IMR-90 (cell line): Measurements from ENCODE around the gene CDKAL1. TPM values are rescaled to one million over a fixed set of nuclear protein-coding genes. Genes with fewer than 3 reads are reported as not detected.

Experiments
- ATAC-seq: fragments of 200-7000 bp; cut with Tn5 transposase; 2 replicates; pipeline ENCODE4 v1.9.1; 2020; ENCODE audit warnings: low read depth, mild to moderate bottlenecking, moderate library complexity
- BruUV-seq: library from RNA; stranded (reverse); fragments of 400-500 nt; replicated peaks from 2 replicates; lab custom pipeline; 2021; lab: Mats Ljungman, UMichigan
- CTCF ChIA-PET: fragments of 300-600 bp; formaldehyde crosslinking; extraction: SDS; loops from one replicate; lab custom pipeline; 2021; ENCODE audit warnings: antibody characterized with exemption; lab: Yijun Ruan, JAX
- POLR2A ChIA-PET: fragments of 300-600 bp; sonication (Branson Sonifier 250); formaldehyde crosslinking; loops from one replicate; lab custom pipeline; 2022; ENCODE audit warnings: antibody characterized with exemption; ENCODE audit not compliant: unreplicated experiment; lab: Charles Lee
- DNase-seq: peaks from one replicate; pipeline ENCODE4 v3.0.0; 2013
- H2AFZ ChIP-seq: replicated peaks from 2 replicates; pipeline ENCODE3; 2013; ENCODE audit warnings: low read length, mild to moderate bottlenecking; ENCODE audit not compliant: poor library complexity
- H2AK5ac ChIP-seq: 2 replicates; pipeline ENCODE4 v1.6.1; 2013; ENCODE audit warnings: low read depth, low read length, inconsistent platforms
- H2AK9ac ChIP-seq: replicated peaks from 2 replicates; pipeline ENCODE3; 2013; ENCODE audit warnings: mild to moderate bottlenecking, low read depth, low read length, moderate library complexity; ENCODE audit not compliant: poor library complexity
- H2BK120ac ChIP-seq: 2 replicates; pipeline ENCODE4 v1.6.1; 2013; ENCODE audit warnings: low read depth, low read length, inconsistent platforms
- H2BK15ac ChIP-seq: 3 replicates; pipeline ENCODE4 v1.6.1; 2013; ENCODE audit warnings: low read depth, low read length, inconsistent platforms
- H2BK20ac ChIP-seq: 2 replicates; pipeline ENCODE4 v1.6.1; 2013; ENCODE audit warnings: low read depth, mild to moderate bottlenecking, inconsistent platforms, low read length, moderate library complexity
- H2BK5ac ChIP-seq: 2 replicates; pipeline ENCODE4 v1.6.1; 2013; ENCODE audit warnings: mild to moderate bottlenecking, low read depth, low read length, inconsistent platforms; ENCODE audit not compliant: poor library complexity, severe bottlenecking
- H3K14ac ChIP-seq: replicated peaks from 2 replicates; pipeline ENCODE4 v1.6.1; 2013; ENCODE audit warnings: low read depth, low read length, inconsistent platforms
- H3K18ac ChIP-seq: 2 replicates; pipeline ENCODE4 v1.6.1; 2013; ENCODE audit warnings: low read depth, low read length, control low read depth
- H3K23ac ChIP-seq: 2 replicates; pipeline ENCODE4 v1.6.1; 2013; ENCODE audit warnings: low read depth, low read length, inconsistent platforms
- H3K27ac ChIP-seq: 2 replicates; pipeline ENCODE4 v1.5.1; 2013; ENCODE audit warnings: mild to moderate bottlenecking, control low read depth, low read length; ENCODE audit not compliant: insufficient read depth
- H3K27me3 ChIP-seq: 2 replicates; pipeline ENCODE4 v1.6.1; 2013; ENCODE audit warnings: low read length; ENCODE audit not compliant: control insufficient read depth, insufficient read depth
- H3K36me3 ChIP-seq: 2 replicates; pipeline ENCODE4 v1.6.1; 2013; ENCODE audit warnings: low read length, mixed read lengths; ENCODE audit not compliant: control insufficient read depth, insufficient read depth
- H3K4ac ChIP-seq: 2 replicates; pipeline ENCODE4 v1.6.1; 2013; ENCODE audit warnings: low read depth, low read length, inconsistent platforms
- H3K4me1 ChIP-seq: 2 replicates; pipeline ENCODE4 v1.6.1; 2013; ENCODE audit warnings: low read length, mixed read lengths; ENCODE audit not compliant: control insufficient read depth, insufficient read depth
- H3K4me2 ChIP-seq: 2 replicates; pipeline ENCODE4 v1.6.1; 2013; ENCODE audit warnings: low read depth, mild to moderate bottlenecking, control low read depth, low read length, moderate library complexity
- H3K4me3 ChIP-seq: 2 replicates; pipeline ENCODE4 v1.5.1; 2013; ENCODE audit warnings: low read depth, mild to moderate bottlenecking, control low read depth, low read length, moderate library complexity; ENCODE audit not compliant: insufficient read depth
- H3K56ac ChIP-seq: 2 replicates; pipeline ENCODE4 v1.6.1; 2013; ENCODE audit warnings: low read length, inconsistent platforms; ENCODE audit not compliant: insufficient read depth; ENCODE audit errors: extremely low read depth
- H3K79me1 ChIP-seq, 2 experiments: 2 replicates each; pipeline ENCODE4 v1.6.1; 2013; ENCODE audit warnings: low read length in 2 of 2, inconsistent platforms in 1 of 2, low read depth in 1 of 2
- H3K9ac ChIP-seq: 2 replicates; pipeline ENCODE4 v1.6.1; 2013; ENCODE audit warnings: low read depth, low read length, control low read depth
- H3K9me1 ChIP-seq: 2 replicates; pipeline ENCODE4 v1.6.1; 2013; ENCODE audit warnings: low read length, inconsistent platforms; ENCODE audit not compliant: insufficient read depth
- H3K9me3 ChIP-seq: 2 replicates; pipeline ENCODE4 v1.6.1; 2013; ENCODE audit warnings: low read length; ENCODE audit not compliant: control insufficient read depth, insufficient read depth
- H4K20me1 ChIP-seq: 2 replicates; pipeline ENCODE4 v1.6.1; 2013; ENCODE audit warnings: low read length, inconsistent platforms; ENCODE audit not compliant: insufficient read depth
- H4K5ac ChIP-seq: 2 replicates; pipeline ENCODE4 v1.6.1; 2013; ENCODE audit warnings: mild to moderate bottlenecking, low read depth, low read length, control low read depth
- H4K8ac ChIP-seq, 2 experiments: 2 replicates each; pipeline ENCODE4 v1.6.1; 2013; ENCODE audit warnings: low read depth in 2 of 2, low read length in 2 of 2, control low read depth in 1 of 2, inconsistent platforms in 1 of 2
- H4K91ac ChIP-seq: 2 replicates; pipeline ENCODE4 v1.6.1; 2013; ENCODE audit warnings: low read depth, low read length, inconsistent platforms; ENCODE audit not compliant: insufficient read depth
- CEBPB ChIP-seq: IDR thresholded peaks from 2 replicates; pipeline ENCODE4 v1.6.1; 2012; ENCODE audit warnings: low read depth, low read length, improper control_type of control experiment
- CHD1 ChIP-seq: IDR thresholded peaks from 2 replicates; pipeline ENCODE4 v1.6.1; 2012; ENCODE audit warnings: low read depth, low read length, improper control_type of control experiment
- MAFK ChIP-seq: IDR thresholded peaks from 2 replicates; pipeline ENCODE4 v1.6.1; 2012; ENCODE audit warnings: low read depth, low read length, improper control_type of control experiment
- MXI1 ChIP-seq: IDR thresholded peaks from 2 replicates; pipeline ENCODE4 v1.6.1; 2012; ENCODE audit warnings: low read depth, mild to moderate bottlenecking, low read length, moderate library complexity, borderline replicate concordance
- RFX5 ChIP-seq: IDR thresholded peaks from 2 replicates; pipeline ENCODE4 v1.8.0; 2012; ENCODE audit warnings: low read depth, mild to moderate bottlenecking, low read length, moderate library complexity
- SMC3 ChIP-seq: fragments of 150-350 bp; IDR thresholded peaks from 2 replicates; pipeline ENCODE4 v1.6.1; 2016; ENCODE audit warnings: low read depth, mild to moderate bottlenecking, antibody characterized with exemption, low read length, moderate library complexity
- WGBS, 2 experiments: methylation state at CpG; one replicate each; pipeline versions ENCODE4 v1.1.5 to v1.1.7; 2013; ENCODE audit warnings: missing lambda C conversion rate in 2 of 2; ENCODE audit not compliant: insufficient read length in 1 of 2; ENCODE audit errors: extremely low coverage in 2 of 2; 5-methylcytosine and 5-hydroxymethylcytosine counted together
- dilution Hi-C: fragments of 300-500 bp; cut with HindIII; formaldehyde crosslinking; loops from one replicate; pipeline ENCODE4 v1.14.3; 2018; ENCODE audit warnings: low sequenced_read_pairs; ENCODE audit not compliant: unreplicated experiment
- in situ Hi-C: fragments of 300-500 bp; cut with MboI; formaldehyde crosslinking; loops from 3 replicates; pipeline ENCODE4 v1.14.3; 2019; ENCODE audit warnings: low sequenced_read_pairs, inconsistent platforms, mixed read lengths
- intact Hi-C: fragments of 100-400 bp; cut with micrococcal nuclease; formaldehyde crosslinking; loops from 2 replicates; pipeline ENCODE4 v1.10.0; 2022
- polyA plus RNA-seq, 3 experiments: library from polyadenylated mRNA; depleted of rRNA; stranded (reverse); fragments of >200 nt; gene quantifications; 2 replicates each; pipeline ENCODE4 v1.2.3, GENCODE V29; 2012; ENCODE audit warnings: low replicate concordance in 1 of 3
- total RNA-seq: library from RNA; depleted of rRNA; stranded (reverse); fragments of >200 nt; gene quantifications from 2 replicates; pipeline ENCODE4 v1.2.3, GENCODE V29; 2012
- TF ChIP-seq, protein P1 (sequence below): fragments of 150-350 bp; IDR thresholded peaks from 2 replicates; pipeline ENCODE4 v1.6.1; 2017; ENCODE audit warnings: mild to moderate bottlenecking, antibody characterized with exemption, low read length, low read depth

CDKAL1 gene
- total and polyA plus RNA-seq, 2 of the 4 experiments (the other 2 are of a cell fraction): 3.7 to 13.1 TPM

GRCh38 chr6:20608356-20608755 lies 74.1 kb downstream of the CDKAL1 start:
- Histone ChIP-seq H4K8ac (no peak overlapping the region), H2AK9ac (no peak overlapping the region), H4K5ac (no peak overlapping the region), H3K79me1 (no peaks in the 10 kb centered on the region; a peak in 1 of 4 replicates), H3K4me2 (no peak overlapping the region), H3K56ac (no peak overlapping the region), H3K4me1 (peaks cover 2% of the 10 kb centered on the region; the same call in 1 of the 2 replicates), H2AK5ac (no peak overlapping the region), H2AFZ (no peak overlapping the region), H2BK20ac (no peak overlapping the region), H4K91ac (no peak overlapping the region), H3K9ac (no peak overlapping the region), H4K20me1 (no peaks in the 10 kb centered on the region), H3K18ac (no peak overlapping the region), H2BK15ac (no peak overlapping the region), H3K9me3 (peaks cover 2% of the 10 kb centered on the region; the same call in 1 of the 2 replicates), H2BK120ac (no peak overlapping the region), H3K4ac (no peak overlapping the region), H3K14ac (no peak overlapping the region), H3K9me1 (no peaks in the 10 kb centered on the region; the same call in 1 of the 2 replicates), H3K4me3 (no peak overlapping the region), H2BK5ac (no peak overlapping the region), H3K36me3 (no peaks in the 10 kb centered on the region), H3K27ac (no peak overlapping the region), H3K27me3 (no peaks in the 10 kb centered on the region), H3K23ac (no peak overlapping the region)
- no CpG with 5 or more reads among the region's 4 CpGs for WGBS, 2 experiments
- intact Hi-C loops (no loop called here), dilution Hi-C loops (no loop called here), in situ Hi-C loops (no loop called here)
- DNase-seq (no peak), ATAC-seq (no peak)
- CTCF ChIA-PET: no interaction called here
- TF ChIP-seq SMC3: no peak
- TF ChIP-seq CHD1: no peak
- TF ChIP-seq, protein P1, sequence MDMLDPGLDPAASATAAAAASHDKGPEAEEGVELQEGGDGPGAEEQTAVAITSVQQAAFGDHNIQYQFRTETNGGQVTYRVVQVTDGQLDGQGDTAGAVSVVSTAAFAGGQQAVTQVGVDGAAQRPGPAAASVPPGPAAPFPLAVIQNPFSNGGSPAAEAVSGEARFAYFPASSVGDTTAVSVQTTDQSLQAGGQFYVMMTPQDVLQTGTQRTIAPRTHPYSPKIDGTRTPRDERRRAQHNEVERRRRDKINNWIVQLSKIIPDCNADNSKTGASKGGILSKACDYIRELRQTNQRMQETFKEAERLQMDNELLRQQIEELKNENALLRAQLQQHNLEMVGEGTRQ: no peak
- no peak for TF ChIP-seq RFX5
- TF ChIP-seq MAFK: no peak
- TF ChIP-seq CEBPB: no peak
- no peak for TF ChIP-seq MXI1
- no TSS peak for BruUV-seq
- POLR2A ChIA-PET: no interaction called here
